ENCODE data around the gene OBP2A. TPM values are rescaled to one million over a fixed set of nuclear protein-coding genes. Genes with fewer than 3 reads are reported as not detected.
"Not testable (repeated sequence)": the region's sequence is repeated elsewhere in the genome, so short reads cannot be mapped to it uniquely, and the experiment has no call there.

The OBP2A gene
- total RNA-seq, result not detected

- H3K36me3 ChIP-seq; H3K27ac ChIP-seq; H3K4me1 ChIP-seq; intact Hi-C loops (cut with DNase I); H3K27me3 ChIP-seq; H3K9me3 ChIP-seq; DNase-seq; H3K4me3 ChIP-seq (replicated peaks in 1 of 3): not testable (repeated sequence)
- WGBS, 2 donors, result 66 to 83% methylated on average over 4 to 7 of the region's 19 CpGs
Observed at GRCh38 chr9:135545646-135546176, at the start of gene OBP2A. OBP2A (plus strand) TSS chr9:135546126; CDS start chr9:135546181, 55 bp downstream.

- Histone ChIP-seq H3K27ac (no peak overlapping the region), H3K36me3 (peaks cover under 1 to 4% of the 10 kb centered on the region in 2 donors), H3K27me3 (no peaks in the 10 kb centered on the region), H3K4me1 (peaks cover 18 to 19% of the 10 kb centered on the region in 2 donors), H3K9me3 (no peaks in the 10 kb centered on the region), H3K4me3 (replicated peaks in 1 of 3) (no peak overlapping the region)
- intact Hi-C loops (cut with DNase I), result no loop called here
- no peak for DNase-seq
- TF ChIP-seq CTCF (IDR thresholded peaks at IDR 0.05), result no peak
- TF ChIP-seq POLR2A (IDR thresholded peaks at IDR 0.05), result no peak
- WGBS, 2 donors, result 82 to 87% methylated on average over 8 to 13 of the region's 15 CpGs
Observed at GRCh38 chr9:135498381-135499126, 47.4 kb upstream of the OBP2A start.

- no peaks in the 10 kb centered on the region for H3K9me3 ChIP-seq
- 0 to 2% methylated on average over 11 to 45 of the region's 58 CpGs for WGBS, 2 donors
- TF ChIP-seq POLR2A (IDR thresholded peaks at IDR 0.05) (peak in 1 of 2 donors; percentile 52), CTCF (IDR thresholded peaks at IDR 0.05) (no peak)
- peaks cover 10 to 13% of the 10 kb centered on the region in 2 donors for H3K36me3 ChIP-seq
- intact Hi-C loops (cut with DNase I), result no loop called here
- H3K4me1 ChIP-seq, result peaks cover 18 to 19% of the 10 kb centered on the region in 2 donors
- H3K4me3 ChIP-seq (replicated peaks in 1 of 3), result peak overlapping the region; percentile 69 to 92 (median 86)
- H3K27ac ChIP-seq, result peak overlapping the region; percentile 48 to 72 (median 54)
- no peaks in the 10 kb centered on the region for H3K27me3 ChIP-seq
- DNase-seq, result peak; percentile 97
Observed at GRCh38 chr9:135499326-135500070, 46.4 kb upstream of the OBP2A start.

GRCh38 chr9:135500071-135500524 lies 45.8 kb upstream of the OBP2A start:
- Histone ChIP-seq H3K27me3 (no peaks in the 10 kb centered on the region), H3K27ac (peak overlapping the region; percentile 48 to 72 (median 54)), H3K9me3 (no peaks in the 10 kb centered on the region), H3K36me3 (peaks cover 15% of the 10 kb centered on the region in 2 donors), H3K4me3 (replicated peaks in 1 of 3) (peak overlapping the region; percentile 69 to 92 (median 86)), H3K4me1 (peaks cover 18 to 19% of the 10 kb centered on the region in 2 donors)
- 0 to 2% methylated on average over 4 to 10 of the region's 29 CpGs for WGBS, 2 donors
- TF ChIP-seq CTCF (IDR thresholded peaks at IDR 0.05) (no peak), POLR2A (IDR thresholded peaks at IDR 0.05) (no peak)
- intact Hi-C loops (cut with DNase I), result no loop called here
- no peak for DNase-seq

- H3K4me1 ChIP-seq, result peaks cover 18 to 19% of the 10 kb centered on the region in 2 donors
- no peaks in the 10 kb centered on the region for H3K9me3 ChIP-seq
- peak in 1 of 2 donors; percentile 59 for TF ChIP-seq POLR2A (IDR thresholded peaks at IDR 0.05)
- peak; percentile 48 to 97 (median 83) for TF ChIP-seq CTCF (IDR thresholded peaks at IDR 0.05)
- H3K27me3 ChIP-seq, result no peaks in the 10 kb centered on the region
- WGBS, 2 donors, result 0% methylated on average over 23 of the region's 92 CpGs; no CpG with 5 or more reads in 1 of the 2 donors
- peak within 1 kb of the TSS; percentile 86 to 92 (median 91) for H3K4me3 ChIP-seq (replicated peaks in 1 of 3)
- intact Hi-C loops (cut with DNase I), result no loop called here
- peaks cover 15% of the 10 kb centered on the region in 2 donors for H3K36me3 ChIP-seq
- peak within 1 kb of the TSS; percentile 50 to 72 (median 54) for H3K27ac ChIP-seq
- peak; percentile 87 to 89 for DNase-seq
Observed at GRCh38 chr9:135500525-135501260, 45.2 kb upstream of the OBP2A start, which contains the start of gene MRPS2. MRPS2 (plus strand) TSS chr9:135500682; CDS start chr9:135500711, 29 bp downstream.
